Hepatocyte (in vitro differentiated cells): Measurements from ENCODE around the gene DAAM1. TPM values are rescaled to one million over a fixed set of nuclear protein-coding genes. Genes with fewer than 3 reads are reported as not detected.

Experiments
- DNase-seq: peaks from one replicate; pipeline ENCODE4 v3.0.0-alpha.2; 2016; ENCODE audit warnings: low spot score
- H2AFZ ChIP-seq: fragments of 200-600 bp; sonication (generic); 2 replicates; pipeline ENCODE4 v1.6.0; 2016; ENCODE audit warnings: antibody characterized with exemption, mild to moderate bottlenecking
- H3K27ac ChIP-seq: fragments of 200-600 bp; sonication (generic); 2 replicates; pipeline ENCODE4 v1.5.1; 2016; ENCODE audit warnings: mild to moderate bottlenecking
- H3K27me3 ChIP-seq: fragments of 200-600 bp; sonication (generic); 2 replicates; pipeline ENCODE4 v1.6.1; 2016
- H3K36me3 ChIP-seq: fragments of 200-600 bp; sonication (generic); replicated peaks from 2 replicates; pipeline ENCODE4 v1.5.1; 2016; ENCODE audit warnings: low read depth; ENCODE audit not compliant: insufficient read depth
- H3K4me1 ChIP-seq: fragments of 200-600 bp; sonication (generic); 2 replicates; pipeline ENCODE4 v1.5.1; 2016; ENCODE audit warnings: mild to moderate bottlenecking, moderate library complexity; ENCODE audit not compliant: insufficient read depth
- H3K4me2 ChIP-seq: fragments of 200-600 bp; sonication (generic); 2 replicates; pipeline ENCODE4 v1.6.0; 2016
- H3K4me3 ChIP-seq: fragments of 200-600 bp; sonication (generic); 2 replicates; pipeline ENCODE4 v1.5.1; 2016; ENCODE audit warnings: mild to moderate bottlenecking
- H3K79me2 ChIP-seq: fragments of 200-600 bp; sonication (generic); 2 replicates; pipeline ENCODE4 v1.6.0; 2017; ENCODE audit warnings: mild to moderate bottlenecking
- H3K9me2 ChIP-seq: fragments of 200-600 bp; sonication (generic); replicated peaks from 2 replicates; pipeline ENCODE4 v1.6.0; 2017; ENCODE audit warnings: mild to moderate bottlenecking; ENCODE audit not compliant: insufficient read depth
- H3K9me3 ChIP-seq: fragments of 200-600 bp; sonication (generic); 2 replicates; pipeline ENCODE4 v1.5.1; 2016; ENCODE audit warnings: low read depth, mild to moderate bottlenecking
- H4K20me1 ChIP-seq: fragments of 200-600 bp; sonication (generic); 2 replicates; pipeline ENCODE4 v1.6.0; 2016; ENCODE audit warnings: mild to moderate bottlenecking; ENCODE audit not compliant: insufficient read depth, poor library complexity, severe bottlenecking
- CTCF ChIP-seq: fragments of 200-600 bp; sonication (generic); IDR thresholded peaks from 2 replicates; pipeline ENCODE4 v1.5.1; 2016; ENCODE audit warnings: antibody characterized with exemption, mild to moderate bottlenecking; ENCODE audit not compliant: poor library complexity
- EZH2 ChIP-seq: fragments of 200-600 bp; sonication (generic); IDR thresholded peaks from 2 replicates; pipeline ENCODE4 v1.6.1; 2016; ENCODE audit warnings: antibody characterized with exemption, mild to moderate bottlenecking, borderline replicate concordance
- EZH2phosphoT487 ChIP-seq: fragments of 200-600 bp; sonication (generic); IDR thresholded peaks from one replicate; pipeline ENCODE4 v1.6.1; 2018; ENCODE audit warnings: antibody characterized with exemption, mild to moderate bottlenecking, low read depth, moderate library complexity; ENCODE audit not compliant: unreplicated experiment, severe bottlenecking
- WGBS: methylation state at CpG from one replicate; pipeline ENCODE4 v1.1.6; 2016; ENCODE audit warnings: low lambda C conversion rate; ENCODE audit errors: missing lambda C conversion rate; 5-methylcytosine and 5-hydroxymethylcytosine counted together
- polyA plus RNA-seq: library from polyadenylated mRNA; unstranded; fragments of >200 nt; fragmentation: Nextera tagmentation; extraction: Ambion mirVana; gene quantifications from 2 replicates; pipeline ENCODE4 v1.2.1, GENCODE V29; 2016
- total RNA-seq: library from RNA; depleted of rRNA; stranded (reverse); fragments of >200 nt; gene quantifications from 2 replicates; pipeline ENCODE4 v1.2.3, GENCODE V29; 2014

The DAAM1 gene
- total and polyA plus RNA-seq, 2 experiments from 2014 or later = 21.6 to 23.7 TPM

GRCh38 chr14:59347511-59347900, 159.0 kb downstream of the DAAM1 start:
- H3K4me2 ChIP-seq = no peak overlapping the region

GRCh38 chr14:59347915-59348314, 159.4 kb downstream of the DAAM1 start:
- H3K9me2 ChIP-seq = no peaks in the 10 kb centered on the region
- no peaks in the 10 kb centered on the region for H3K9me3 ChIP-seq
- TF ChIP-seq EZH2phosphoT487 (no peak), CTCF (no peak), EZH2 (no peak)
- H3K4me3 ChIP-seq = no peak overlapping the region
- H3K79me2 ChIP-seq = no peaks in the 10 kb centered on the region
- H3K27me3 ChIP-seq = no peaks in the 10 kb centered on the region
- peak overlapping the region; percentile 87 for H3K27ac ChIP-seq
- H4K20me1 ChIP-seq = no peaks in the 10 kb centered on the region
- peaks cover 30% of the 10 kb centered on the region for H3K4me1 ChIP-seq
- no peak overlapping the region for H2AFZ ChIP-seq
- no peak overlapping the region for H3K4me2 ChIP-seq
- DNase-seq = peak; percentile 53
- 58% methylated on average over 3 of the region's 3 CpGs for WGBS
- H3K36me3 ChIP-seq = no peaks in the 10 kb centered on the region

More at GRCh38 chr14:59347511-59347900, 159.0 kb downstream of the DAAM1 start:
- 93% methylated on average over 5 of the region's 5 CpGs for WGBS
- no peak overlapping the region for H3K4me3 ChIP-seq
- H3K79me2 ChIP-seq = no peaks in the 10 kb centered on the region
- H3K27ac ChIP-seq = peak overlapping the region; percentile 87
- no peak for DNase-seq
- H4K20me1 ChIP-seq = no peaks in the 10 kb centered on the region
- no peaks in the 10 kb centered on the region for H3K9me2 ChIP-seq
- H3K9me3 ChIP-seq = no peaks in the 10 kb centered on the region
- TF ChIP-seq CTCF (no peak), EZH2phosphoT487 (no peak), EZH2 (no peak)
- no peaks in the 10 kb centered on the region for H3K36me3 ChIP-seq
- H3K27me3 ChIP-seq = no peaks in the 10 kb centered on the region
- H2AFZ ChIP-seq = no peak overlapping the region
- peaks cover 30% of the 10 kb centered on the region for H3K4me1 ChIP-seq

- no peaks in the 10 kb centered on the region for H3K79me2 ChIP-seq
- no peak overlapping the region for H3K4me2 ChIP-seq
- DNase-seq = no peak
- TF ChIP-seq EZH2phosphoT487 = no peak
- 81% methylated on average over 4 of the region's 4 CpGs for WGBS
- H3K4me3 ChIP-seq = no peak overlapping the region
- no peaks in the 10 kb centered on the region for H3K27me3 ChIP-seq
- H3K9me2 ChIP-seq = no peaks in the 10 kb centered on the region
- peaks cover 30% of the 10 kb centered on the region for H3K4me1 ChIP-seq
- no peaks in the 10 kb centered on the region for H4K20me1 ChIP-seq
- H3K27ac ChIP-seq = peak overlapping the region; percentile 85
- H2AFZ ChIP-seq = no peak overlapping the region
- H3K9me3 ChIP-seq = no peaks in the 10 kb centered on the region
- H3K36me3 ChIP-seq = no peaks in the 10 kb centered on the region
Measured at GRCh38 chr14:59349258-59349701, 160.8 kb downstream of the DAAM1 start.

GRCh38 chr14:59352961-59353360, 164.5 kb downstream of the DAAM1 start:
- no peaks in the 10 kb centered on the region for H3K36me3 ChIP-seq
- WGBS = 88% methylated on average over 3 of the region's 3 CpGs
- no peaks in the 10 kb centered on the region for H3K9me2 ChIP-seq
- no peaks in the 10 kb centered on the region for H3K27me3 ChIP-seq
- H3K4me3 ChIP-seq = no peak overlapping the region
- peaks cover 18% of the 10 kb centered on the region for H3K4me1 ChIP-seq
- no peak overlapping the region for H3K4me2 ChIP-seq
- no peaks in the 10 kb centered on the region for H3K79me2 ChIP-seq
- H3K27ac ChIP-seq = no peak overlapping the region
- no peak overlapping the region for H2AFZ ChIP-seq
- H3K9me3 ChIP-seq = no peaks in the 10 kb centered on the region
- TF ChIP-seq EZH2 = no peak
- H4K20me1 ChIP-seq = no peaks in the 10 kb centered on the region
- no peak for DNase-seq
